Measurements from ENCODE around the gene CCND2. TPM values are rescaled to one million over a fixed set of nuclear protein-coding genes. Genes with fewer than 3 reads are reported as not detected.

The CCND2 gene
- 48.0 and 137 TPM in 2 replicates for total RNA-seq

GRCh38 chr12:4273652-4274395, at the start of gene CCND2:
TSS of gene CCND2 (plus strand) at chr12:4273762. CDS start at chr12:4274041, 279 bp downstream.

GRCh38 chr12:4320853-4321701, 47.5 kb downstream of the CCND2 start, which contains the start of gene TIGAR:
TSS of gene TIGAR (plus strand) at chr12:4321213. CDS start at chr12:4321272, 59 bp downstream.

Other genes with a start within 250 kb of the CCND2 start
- 7.4 and 12.9 TPM in 2 replicates for gene TIGAR, start 47.5 kb downstream of the CCND2 start, total RNA-seq
- not detected in 2 replicates for gene FGF23, start 106.0 kb downstream of the CCND2 start, total RNA-seq
- not detected in 2 replicates for gene FGF6, start 172.1 kb downstream of the CCND2 start, total RNA-seq

Measured in smooth muscle cell of trachea (primary cell).